ELR (cell line): ENCODE results near the gene ACOX2.

Source experiments
- DNase-seq: peaks from one replicate; pipeline ENCODE4 v3.0.0-alpha.2; 2015; ENCODE audit warnings: low read depth

Gene ACOX2

GRCh38 chr3:58566398-58567250 is 29.6 kb upstream of the ACOX2 start:
- no peak for DNase-seq

- DNase-seq, result no peak
Observed at GRCh38 chr3:58565621-58566397, 28.8 kb upstream of the ACOX2 start.

GRCh38 chr3:58564456-58565160 is 27.6 kb upstream of the ACOX2 start:
- DNase-seq, result peak; percentile 93

GRCh38 chr3:58564054-58564453 is 27.1 kb upstream of the ACOX2 start:
- DNase-seq, result no peak

GRCh38 chr3:58563386-58564035 is 26.5 kb upstream of the ACOX2 start:
- DNase-seq, result peak; percentile 80

- no peak for DNase-seq
Observed at GRCh38 chr3:58562498-58562897, 25.5 kb upstream of the ACOX2 start.

GRCh38 chr3:58560771-58561311 is 23.9 kb upstream of the ACOX2 start:
- DNase-seq, result peak; percentile 97

GRCh38 chr3:58559586-58559985 is 22.6 kb upstream of the ACOX2 start:
- DNase-seq, result no peak

- no peak for DNase-seq
Observed at GRCh38 chr3:58557491-58557890, 20.5 kb upstream of the ACOX2 start.

- DNase-seq, result no peak
Observed at GRCh38 chr3:58556761-58557221, 19.8 kb upstream of the ACOX2 start.

GRCh38 chr3:58556001-58556400 is 19.0 kb upstream of the ACOX2 start:
- DNase-seq, result no peak

GRCh38 chr3:58555203-58555602 is 18.2 kb upstream of the ACOX2 start:
- DNase-seq, result no peak

- no peak for DNase-seq
Observed at GRCh38 chr3:58553003-58553402, 16.0 kb upstream of the ACOX2 start.

- DNase-seq, result no peak
Observed at GRCh38 chr3:58551636-58552180, 14.7 kb upstream of the ACOX2 start.

GRCh38 chr3:58544541-58544940 is 7.6 kb upstream of the ACOX2 start:
- DNase-seq, result no peak

- no peak for DNase-seq
Observed at GRCh38 chr3:58540176-58540858, 3.3 kb upstream of the ACOX2 start.

- DNase-seq, result peak; percentile 30
Observed at GRCh38 chr3:58539626-58540025, 2.6 kb upstream of the ACOX2 start.

GRCh38 chr3:58537412-58538301 is 667 bp upstream of the ACOX2 start:
- no peak for DNase-seq
